H9 (cell line): ENCODE data around the gene SIPA1. TPM values are rescaled to one million over a fixed set of nuclear protein-coding genes. Genes with fewer than 3 reads are reported as not detected.

ENCODE experiments used
- DNase-seq: peaks from one replicate; pipeline ENCODE4 v3.0.0-alpha.2; 2017
- H2AFZ ChIP-seq: one replicate; pipeline ENCODE4 v1.6.1; 2013; ENCODE audit warnings: mild to moderate bottlenecking, low read length, control low read depth, moderate library complexity
- H2AK5ac ChIP-seq: 2 replicates; pipeline ENCODE4 v1.6.1; 2013; ENCODE audit warnings: low read length, control low read depth, mixed read lengths; ENCODE audit not compliant: insufficient read length
- H2BK120ac ChIP-seq: one replicate; pipeline ENCODE4 v1.6.1; 2013; ENCODE audit warnings: low read depth, mild to moderate bottlenecking, low read length, control low read depth, inconsistent platforms; ENCODE audit not compliant: poor library complexity, severe bottlenecking
- H2BK12ac ChIP-seq: 2 replicates; pipeline ENCODE4 v1.6.1; 2013; ENCODE audit warnings: low read length, control low read depth, mixed read lengths, low read depth; ENCODE audit not compliant: insufficient read length
- H2BK15ac ChIP-seq: 2 replicates; pipeline ENCODE4 v1.6.1; 2013; ENCODE audit warnings: low read depth, low read length, control low read depth
- H2BK20ac ChIP-seq: one replicate; pipeline ENCODE4 v1.6.1; 2013; ENCODE audit warnings: low read depth, mild to moderate bottlenecking, low read length, control low read depth, inconsistent platforms; ENCODE audit not compliant: poor library complexity, severe bottlenecking
- H2BK5ac ChIP-seq: 2 replicates; pipeline ENCODE4 v1.6.1; 2013; ENCODE audit warnings: low read length, control low read depth, mixed read lengths; ENCODE audit not compliant: insufficient read length
- H3K14ac ChIP-seq: 2 replicates; pipeline ENCODE4 v1.6.1; 2013; ENCODE audit warnings: low read length, control low read depth; ENCODE audit not compliant: insufficient read depth
- H3K18ac ChIP-seq: 2 replicates; pipeline ENCODE4 v1.6.1; 2013; ENCODE audit warnings: low read depth, mild to moderate bottlenecking, mixed read lengths, low read length, control low read depth; ENCODE audit not compliant: insufficient read length
- H3K23ac ChIP-seq: 2 replicates; pipeline ENCODE4 v1.6.1; 2013; ENCODE audit warnings: low read length, control low read depth, mixed read lengths, low read depth; ENCODE audit not compliant: insufficient read length
- H3K23me2 ChIP-seq: 2 replicates; pipeline ENCODE4 v1.6.1; 2013; ENCODE audit warnings: low read depth, mild to moderate bottlenecking, mixed read lengths, low read length, control low read depth; ENCODE audit not compliant: insufficient read length, poor library complexity, severe bottlenecking
- H3K27ac ChIP-seq: 2 replicates; pipeline ENCODE4 v1.5.1; 2013; ENCODE audit warnings: low read length, control low read depth, mixed read lengths, low read depth; ENCODE audit not compliant: insufficient read length
- H3K27me3 ChIP-seq: 2 replicates; pipeline ENCODE4 v1.6.1; 2013; ENCODE audit warnings: low read length, control low read depth, inconsistent platforms; ENCODE audit not compliant: insufficient read depth
- H3K4ac ChIP-seq: 2 replicates; pipeline ENCODE4 v1.6.1; 2013; ENCODE audit warnings: low read depth, mild to moderate bottlenecking, control low read depth, inconsistent platforms, low read length, moderate library complexity
- H3K4me1 ChIP-seq: 2 replicates; pipeline ENCODE4 v1.6.1; 2013; ENCODE audit warnings: low read length, control low read depth, inconsistent platforms; ENCODE audit not compliant: insufficient read depth
- H3K4me2 ChIP-seq: 2 replicates; pipeline ENCODE4 v1.6.1; 2013; ENCODE audit warnings: low read length, control low read depth, mixed read lengths; ENCODE audit not compliant: insufficient read length, insufficient read depth
- H3K56ac ChIP-seq: 2 replicates; pipeline ENCODE4 v1.6.1; 2013; ENCODE audit warnings: low read depth, mild to moderate bottlenecking, mixed read lengths, low read length, control low read depth; ENCODE audit not compliant: insufficient read length
- H3K79me1 ChIP-seq: 2 replicates; pipeline ENCODE4 v1.6.1; 2013; ENCODE audit warnings: low read depth, mild to moderate bottlenecking, moderate library complexity, low read length, control low read depth, inconsistent platforms; ENCODE audit not compliant: insufficient read depth, poor library complexity, severe bottlenecking
- H3K79me2 ChIP-seq: 2 replicates; pipeline ENCODE4 v1.6.1; 2013; ENCODE audit warnings: low read length, control low read depth, inconsistent platforms; ENCODE audit not compliant: insufficient read depth
- H3K9ac ChIP-seq: 2 replicates; pipeline ENCODE4 v1.6.1; 2013; ENCODE audit warnings: low read length, control low read depth, mixed read lengths; ENCODE audit not compliant: insufficient read length; ENCODE audit errors: extremely low read depth
- H3K9me3 ChIP-seq: one replicate; pipeline ENCODE4 v1.6.1; 2013; ENCODE audit warnings: low read depth, low read length, inconsistent platforms; ENCODE audit not compliant: control insufficient read depth
- H3T11ph ChIP-seq: one replicate; pipeline ENCODE4 v1.6.1; 2013; ENCODE audit warnings: mild to moderate bottlenecking, low read length, control low read depth, inconsistent platforms
- H4K20me1 ChIP-seq: one replicate; pipeline ENCODE4 v1.6.1; 2013; ENCODE audit not compliant: control insufficient read depth, insufficient read length, insufficient read depth
- H4K5ac ChIP-seq: 2 replicates; pipeline ENCODE4 v1.6.1; 2013; ENCODE audit warnings: low read depth, mild to moderate bottlenecking, mixed read lengths, low read length, control low read depth; ENCODE audit not compliant: insufficient read length
- H4K8ac ChIP-seq: replicated peaks from 2 replicates; pipeline ENCODE4 v1.6.1; 2013; ENCODE audit warnings: low read length, control low read depth, mixed read lengths, low read depth; ENCODE audit not compliant: insufficient read length
- H4K91ac ChIP-seq: 2 replicates; pipeline ENCODE4 v1.6.1; 2013; ENCODE audit warnings: low read depth, mild to moderate bottlenecking, moderate library complexity, mixed read lengths, low read length, control low read depth; ENCODE audit not compliant: insufficient read length
- H3K27ac Mint-ChIP-seq, 3 experiments: 2 replicates in 2 of 3; 3 replicates in 1 of 3; pipeline ENCODE4 v1.8.0; 2020 to 2021; ENCODE audit warnings: mixed read lengths in 3 of 3, mild to moderate bottlenecking in 1 of 3, moderate library complexity in 1 of 3
- H3K27me3 Mint-ChIP-seq: 2 replicates; pipeline ENCODE4 v1.8.0; 2021; ENCODE audit warnings: low read depth, mild to moderate bottlenecking, moderate library complexity, mixed read lengths
- H3K36me3 Mint-ChIP-seq, 3 experiments: 2 replicates in 2 of 3; 3 replicates in 1 of 3; pipeline ENCODE4 v1.8.0; 2020 to 2021; ENCODE audit warnings: low read depth in 3 of 3, mixed read lengths in 3 of 3; ENCODE audit not compliant: insufficient read depth in 1 of 3
- H3K4me1 Mint-ChIP-seq, 2 experiments: 2 replicates each; pipeline ENCODE4 v1.8.0; 2020; ENCODE audit warnings: mixed read lengths in 2 of 2
- H3K4me3 Mint-ChIP-seq, 2 experiments: 2 replicates in 1 of 2; 3 replicates in 1 of 2; pipeline ENCODE4 v1.8.0; 2020 to 2021; ENCODE audit warnings: mild to moderate bottlenecking in 2 of 2, mixed read lengths in 2 of 2, moderate library complexity in 1 of 2
- H3K9me3 Mint-ChIP-seq, 2 experiments: 2 replicates in 1 of 2; 3 replicates in 1 of 2; pipeline ENCODE4 v1.8.0; 2020; ENCODE audit warnings: mild to moderate bottlenecking in 2 of 2, mixed read lengths in 2 of 2, moderate library complexity in 1 of 2
- CTCF ChIP-seq: fragments of 200-600 bp; sonication (generic); conservative IDR thresholded peaks from 3 replicates; pipeline ENCODE4 v1.8.0; 2021; ENCODE audit warnings: antibody characterized with exemption, mild to moderate bottlenecking
- WGBS: extraction: QIAGEN DNeasy Blood & Tissue Kit; methylation state at CpG from one replicate; pipeline ENCODE4 v1.1.7; 2013; ENCODE audit warnings: missing lambda C conversion rate, low lambda C conversion rate, mixed read lengths; ENCODE audit not compliant: insufficient read length; ENCODE audit errors: extremely low coverage; 5-methylcytosine and 5-hydroxymethylcytosine counted together
- total RNA-seq: library from RNA; stranded (reverse); gene quantifications from 2 replicates; pipeline ENCODE4 v1.2.1, GENCODE V29; 2021

The SIPA1 gene
- total RNA-seq, 1 experiment from 2014 or later: 32.0 TPM

GRCh38 chr11:65599955-65600246 is 38.0 kb upstream of the SIPA1 start:
- no peak overlapping the region for H3T11ph ChIP-seq
- no CpG with 5 or more reads among the region's 6 CpGs for WGBS
- no peaks in the 10 kb centered on the region for H3K9me3 Mint-ChIP-seq

More at GRCh38 chr11:65599955-65600246, 38.0 kb upstream of the SIPA1 start:
- no peak overlapping the region for H2AFZ ChIP-seq
- Mint-ChIP-seq H3K4me3 (no peak overlapping the region), H3K4me1 (peaks cover 0 to 3% of the 10 kb centered on the region in 2 experiments; a peak in 1 of 4 replicates), H3K36me3 (peaks cover 9 to 35% (median 24%) of the 10 kb centered on the region in 3 experiments), H3K27ac (no peak overlapping the region), H3K27me3 (peaks cover 7% of the 10 kb centered on the region)
- no peak overlapping the region for H3K14ac ChIP-seq
- H4K5ac ChIP-seq: no peak overlapping the region
- H3K18ac ChIP-seq: no peak overlapping the region
- no peaks in the 10 kb centered on the region for H3K4me1 ChIP-seq
- no peak overlapping the region for H3K56ac ChIP-seq
- no peak overlapping the region for H3K27ac ChIP-seq
- no peaks in the 10 kb centered on the region for H3K9me3 ChIP-seq
- H2BK20ac ChIP-seq: no peak overlapping the region
- H2BK12ac ChIP-seq: no peak overlapping the region
- H2BK5ac ChIP-seq: no peak overlapping the region
- no peak overlapping the region for H4K91ac ChIP-seq
- no peaks in the 10 kb centered on the region for H3K79me2 ChIP-seq
- no peaks in the 10 kb centered on the region for H4K20me1 ChIP-seq
- H3K9ac ChIP-seq: no peak overlapping the region
- H4K8ac ChIP-seq: no peak overlapping the region
- H3K23ac ChIP-seq: no peak overlapping the region
- H3K4me2 ChIP-seq: no peak overlapping the region
- no peak overlapping the region for H3K4ac ChIP-seq
- no peak overlapping the region for H2BK15ac ChIP-seq
- DNase-seq: no peak
- H2BK120ac ChIP-seq: no peak overlapping the region
- no peaks in the 10 kb centered on the region for H3K23me2 ChIP-seq
- H3K79me1 ChIP-seq: no peaks in the 10 kb centered on the region
- TF ChIP-seq CTCF: no peak
- H2AK5ac ChIP-seq: no peak overlapping the region
- no peaks in the 10 kb centered on the region; the same call in 1 of the 2 replicates for H3K27me3 ChIP-seq
